Skin of body (tissue), 2 donors: ENCODE measurements around the gene RPS27A. TPM values are rescaled to one million over a fixed set of nuclear protein-coding genes. Genes with fewer than 3 reads are reported as not detected.
"Not testable (repeated sequence)": the region's sequence is repeated elsewhere in the genome, so short reads cannot be mapped to it uniquely, and the experiment has no call there.

Experiments used
- DNase-seq: peaks from one replicate; lab custom pipeline; 2025; lab: John Stamatoyannopoulos, UW
- total RNA-seq: library from RNA; depleted of rRNA; stranded (reverse); fragments of >200 nt; gene quantifications from one replicate; pipeline ENCODE4 v1.2.3, GENCODE V29; 2014

Gene RPS27A
- total RNA-seq: 964 TPM

GRCh38 chr2:55232084-55232862 is at the start of gene RPS27A, which contains the start of gene CLHC1:
Gene RPS27A, plus strand, starts transcription at chr2:55232688. Its CDS starts 137 bp downstream, at chr2:55232825.
Gene CLHC1, minus strand, starts transcription at chr2:55232293. Its CDS starts 9,882 bp downstream, at chr2:55222411.
- peak; percentile 96 for DNase-seq

GRCh38 chr2:55186837-55187236 is 45.7 kb upstream of the RPS27A start:
- DNase-seq: not testable (repeated sequence)

- not testable (repeated sequence) for DNase-seq
These were observed 40.6 kb upstream of the RPS27A start for GRCh38 chr2:55191888-55192287.

- no peak for DNase-seq
These were observed 36.0 kb upstream of the RPS27A start for GRCh38 chr2:55196526-55196925.

- DNase-seq: no peak
These were observed 32.1 kb upstream of the RPS27A start for GRCh38 chr2:55200416-55200815.

GRCh38 chr2:55204536-55204935 is 28.0 kb upstream of the RPS27A start:
- no peak for DNase-seq

GRCh38 chr2:55204950-55205349 is 27.5 kb upstream of the RPS27A start:
- DNase-seq: no peak

GRCh38 chr2:55213822-55214221 is 18.7 kb upstream of the RPS27A start:
- DNase-seq: no peak

GRCh38 chr2:55223958-55224760 is 8.3 kb upstream of the RPS27A start:
- no peak for DNase-seq

- DNase-seq: no peak
These were observed 7.7 kb upstream of the RPS27A start for GRCh38 chr2:55224761-55225261.

GRCh38 chr2:55225481-55226020 is 6.9 kb upstream of the RPS27A start:
- no peak for DNase-seq

GRCh38 chr2:55227437-55228225 is 4.9 kb upstream of the RPS27A start:
- not testable (repeated sequence) for DNase-seq

GRCh38 chr2:55228226-55228563 is 4.3 kb upstream of the RPS27A start:
- no peak for DNase-seq

- no peak for DNase-seq
These were observed 3.3 kb upstream of the RPS27A start for GRCh38 chr2:55229221-55229620.

GRCh38 chr2:55230551-55230950 is 1.9 kb upstream of the RPS27A start:
- DNase-seq: no peak

- no peak for DNase-seq
These were observed 873 bp upstream of the RPS27A start for GRCh38 chr2:55231546-55232083.

GRCh38 chr2:55232863-55233657 is 572 bp downstream of the RPS27A start:
- DNase-seq: no peak

GRCh38 chr2:55233658-55233940 is 1.1 kb downstream of the RPS27A start:
- DNase-seq: no peak

GRCh38 chr2:55235724-55236538 is 3.4 kb downstream of the RPS27A start:
- DNase-seq: no peak
